K562 (cell line): ENCODE data around the gene LRP10. TPM values are rescaled to one million over a fixed set of nuclear protein-coding genes. Genes with fewer than 3 reads are reported as not detected.

Experiments used
- ATF2 ChIP-seq: sonication (generic); formaldehyde crosslinking; IDR thresholded peaks from 2 replicates; pipeline ENCODE4 v1.8.1; 2022; ENCODE audit warnings: missing genetic modification reagents
- CREB3 ChIP-seq: fragments of 450-650 bp; conservative IDR thresholded peaks from 2 replicates; pipeline ENCODE4 v1.6.1; 2016; ENCODE audit warnings: missing genetic modification characterization, low read depth, mild to moderate bottlenecking, missing compliant biosample characterization, moderate library complexity
- KDM4B ChIP-seq, 2 experiments: fragments of 450-650 bp in 1 of 2; sonication (generic) in 1 of 2; IDR thresholded peaks; 2 replicates each; pipeline ENCODE4 v1.6.1; 2016 to 2017; ENCODE audit warnings: borderline replicate concordance in 2 of 2, antibody characterized with exemption in 1 of 2, low read depth in 1 of 2, mild to moderate bottlenecking in 1 of 2
- MBD2 ChIP-seq: sonication (generic); IDR thresholded peaks from 2 replicates; pipeline ENCODE4 v1.6.1; 2016; ENCODE audit warnings: low read depth, borderline replicate concordance
- NKRF ChIP-seq: fragments of 450-650 bp; IDR thresholded peaks from 2 replicates; pipeline ENCODE4 v1.6.1; 2016; ENCODE audit warnings: borderline replicate concordance
- PURB ChIP-seq: sonication (generic); formaldehyde crosslinking; IDR thresholded peaks from 2 replicates; pipeline ENCODE4 v1.9.0; 2021; ENCODE audit warnings: low read depth, mild to moderate bottlenecking, missing genetic modification reagents
- SIN3A ChIP-seq, 2 experiments: fragments of 150-350 bp in 1 of 2; IDR thresholded peaks; 2 replicates each; pipeline ENCODE4 v1.6.1; 2011 to 2016; ENCODE audit warnings: borderline replicate concordance in 2 of 2, low read depth in 2 of 2, low read length in 2 of 2, mild to moderate bottlenecking in 2 of 2, moderate library complexity in 2 of 2; ENCODE audit not compliant: control insufficient read depth in 1 of 2
- SMARCE1 ChIP-seq: fragments of 450-650 bp; IDR thresholded peaks from 2 replicates; pipeline ENCODE4 v1.7.1; 2016; ENCODE audit warnings: mild to moderate bottlenecking
- SP1 ChIP-seq: sonication (generic); formaldehyde crosslinking; IDR thresholded peaks from 2 replicates; pipeline ENCODE4 v1.8.1; 2022; ENCODE audit warnings: mild to moderate bottlenecking, missing genetic modification reagents
- ZMIZ1 ChIP-seq, 2 experiments: fragments of 150-350 bp in 1 of 2; IDR thresholded peaks; 2 replicates each; pipeline ENCODE4 v1.6.1; 2012 to 2016; ENCODE audit warnings: low read depth in 2 of 2, low read length in 2 of 2, mild to moderate bottlenecking in 1 of 2, moderate library complexity in 1 of 2
- ZNF444 ChIP-seq: fragments of 250-450 bp; sonication (Bioruptor Pico); IDR thresholded peaks from 2 replicates; pipeline ENCODE4 v1.4.0; 2020; ENCODE audit warnings: mild to moderate bottlenecking, moderate library complexity
- ZNF639 ChIP-seq, 2 experiments: fragments of 200-800 bp in 1 of 2; sonication (Bioruptor generic) in 1 of 2; sonication (generic) in 1 of 2; formaldehyde crosslinking in 1 of 2; IDR thresholded peaks in 1 of 2; conservative IDR thresholded peaks in 1 of 2; 2 replicates each; pipeline versions ENCODE4 v1.5.0 to v1.6.1; 2016 to 2020; ENCODE audit warnings: missing compliant biosample characterization in 1 of 2, missing genetic modification characterization in 1 of 2, missing genetic modification reagents in 1 of 2
- ZNF655 ChIP-seq: fragments of 250-450 bp; sonication (Bioruptor Pico); IDR thresholded peaks from 2 replicates; pipeline ENCODE4 v1.5.0; 2021
- polyA plus RNA-seq, 8 experiments: library from polyadenylated mRNA; depleted of rRNA in 4 of 8; stranded (reverse) in 5 of 8; unstranded in 3 of 8; fragments of >200 nt; fragmentation: Nextera tagmentation in 2 of 8; fragmentation: Illumina TruSeq in 1 of 8; extraction: Ambion mirVana in 2 of 8; extraction: Trizol in 1 of 8; gene quantifications; 2 replicates each; pipeline versions ENCODE4 v1.2.1 to v1.2.3, GENCODE V29; 2011 to 2014; ENCODE audit warnings: inconsistent platforms in 1 of 8, missing spikeins in 1 of 8
- total RNA-seq, 7 experiments: library from RNA; depleted of rRNA in 6 of 7; stranded (reverse); fragments of >200 nt in 6 of 7; fragmentation: Illumina TruSeq in 2 of 7; extraction: Trizol in 2 of 7; gene quantifications; 2 replicates each; pipeline versions ENCODE4 v1.2.1 to v1.2.3, GENCODE V29; 2011 to 2021; ENCODE audit warnings: low replicate concordance in 1 of 7

The LRP10 gene
- total and polyA plus RNA-seq, 9 of the 15 experiments (the other 6 are each of a cell fraction or from before 2014, with no cell fraction given) = 1.3 to 45.5 (median 10.9) TPM

GRCh38 chr14:22829661-22830442 lies 41.7 kb upstream of the LRP10 start, which contains the start of gene MRPL52 (continued):
- TF ChIP-seq ZNF655 (CRISPR knock-in tag) = no peak
- TF ChIP-seq ATF2 (CRISPR knock-in tag) = no peak
- TF ChIP-seq MBD2 = peak; percentile 40; the same call in 1 of the 2 replicates
- TF ChIP-seq SP1 (CRISPR knock-in tag) = peak; percentile 75
- no peak for TF ChIP-seq ZMIZ1 (IDR thresholded peaks at IDR 0.05; ENCODE audit: low read depth in 2 of 2, low read length in 2 of 2)
- TF ChIP-seq KDM4B (IDR thresholded peaks at IDR 0.05; ENCODE audit: borderline replicate concordance in 2 of 2, low read depth in 1 of 2) = no peak
- 0 out of 2 replicates have a peak, but pooled peaks have one; percentile 59 for TF ChIP-seq CREB3
- TF ChIP-seq ZNF444 (CRISPR knock-in tag) = no peak
- peak; percentile 51; the same call in 1 of the 2 replicates for TF ChIP-seq SMARCE1
- TF ChIP-seq PURB (CRISPR knock-in tag) = no peak
- TF ChIP-seq SIN3A (IDR thresholded peaks at IDR 0.05; ENCODE audit: borderline replicate concordance in 2 of 2, control insufficient read depth in 1 of 2, low read depth in 2 of 2, low read length in 2 of 2) = 0 out of 4 replicates have a peak, but pooled peaks of 1 of the 2 experiments have one; percentile 25
- peak; percentile 77 for TF ChIP-seq NKRF
- TF ChIP-seq ZNF639 (CRISPR knock-in tag; conservative IDR thresholded peaks at IDR 0.05 in 1 of 2, IDR thresholded peaks at IDR 0.05 in 1 of 2) = no peak; a peak in 1 of 4 replicates
